Prostate gland (tissue), 2 donors: ENCODE data around the gene TOB1.

Experiments
- CTCF ChIP-seq, 4 experiments: fragments of 200-600 bp in 2 of 4; fragments of 450-650 bp in 2 of 4; sonication (generic) in 2 of 4; IDR thresholded peaks; 1 replicate in 3 of 4; 2 replicates in 1 of 4; pipeline ENCODE4 v1.5.1; 2016 to 2019; ENCODE audit warnings: antibody characterized with exemption in 4 of 4, mild to moderate bottlenecking in 2 of 4, moderate library complexity in 2 of 4
- POLR2AphosphoS5 ChIP-seq: sonication (generic); formaldehyde crosslinking; IDR thresholded peaks from one replicate; pipeline ENCODE4 v1.6.1; 2017; ENCODE audit warnings: antibody characterized with exemption

- no peak for TF ChIP-seq CTCF (IDR thresholded peaks at IDR 0.05)
- TF ChIP-seq POLR2AphosphoS5 = no peak
These were observed 2.2 kb downstream of the TOB1 start for GRCh38 chr17:50863931-50864330.
